ENCODE measurements around the gene ASB14. TPM values are rescaled to one million over a fixed set of nuclear protein-coding genes. Genes with fewer than 3 reads are reported as not detected.

Gene ASB14
- polyA plus RNA-seq, 3 donors, result not detected

DNA sequence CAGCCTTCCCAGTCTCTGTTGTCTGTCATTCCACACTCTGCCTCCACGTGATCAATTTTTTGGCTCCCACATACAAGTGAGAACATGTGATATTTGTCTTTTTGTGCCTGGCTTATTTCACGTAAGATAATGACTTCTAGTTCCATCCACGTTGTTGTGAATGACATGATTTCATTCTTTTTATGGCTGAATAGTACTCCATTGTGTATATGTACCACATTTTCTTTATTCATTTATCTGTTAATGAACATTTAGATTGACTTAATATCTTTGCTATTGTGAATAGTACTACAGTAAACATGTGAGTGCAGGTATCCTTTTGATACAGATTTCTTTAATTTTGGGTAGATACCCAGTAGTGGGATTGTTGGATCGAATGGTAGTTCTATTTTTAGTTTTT, 31.4 kb downstream of the ASB14 start:
- Histone ChIP-seq H3K36me3 (replicated peaks in 1 of 2; ENCODE audit: control insufficient read depth in 1 of 2, insufficient read depth in 2 of 2, low read length in 2 of 2) (peaks cover 78 to 96% of the 10 kb centered on the region in 2 donors), H3K27me3 (ENCODE audit: control insufficient read depth in 2 of 2, insufficient read depth in 2 of 2, low read length in 2 of 2) (no peaks in the 10 kb centered on the region), H2AFZ (ENCODE audit: insufficient read depth, low read depth, low read length, poor library complexity, severe bottlenecking) (no peak overlapping the region), H3K4me2 (replicated peaks; ENCODE audit: extremely low read depth, low read length, poor library complexity, severe bottlenecking) (no peak overlapping the region), H3K9ac (ENCODE audit: insufficient read depth, low read length, poor library complexity, severe bottlenecking) (no peak overlapping the region), H3K9me3 (replicated peaks in 1 of 2; ENCODE audit: control insufficient read depth in 1 of 2, insufficient read depth in 1 of 2, low read length in 2 of 2) (no peaks in the 10 kb centered on the region), H3K4me1 (ENCODE audit: control insufficient read depth in 1 of 2, insufficient read depth in 2 of 2, low read length in 2 of 2) (no peaks in the 10 kb centered on the region), H3K4me3 (replicated peaks in 1 of 3; ENCODE audit: low read depth in 2 of 3, low read length in 3 of 3) (no peak overlapping the region), H3K27ac (ENCODE audit: low read depth in 1 of 2, low read length in 2 of 2) (no peak overlapping the region), H3K79me2 (ENCODE audit: insufficient read depth, low read length) (peaks cover 2% of the 10 kb centered on the region), H4K20me1 (ENCODE audit: insufficient read depth, low read length) (no peaks in the 10 kb centered on the region)
- no CpG with 5 or more reads among the region's 4 CpGs for WGBS (ENCODE audit: insufficient coverage)
- H3K9me3 Mint-ChIP-seq, result peaks cover 0 to 16% (median 5%) of the 10 kb centered on the region in 7 donors
- H3K4me3 Mint-ChIP-seq, result no peak overlapping the region
- intact Hi-C loops (cut with micrococcal nuclease), result no loop called here
- no peaks in the 10 kb centered on the region for H3K27me3 Mint-ChIP-seq (ENCODE audit: low read depth in 3 of 3)
- H3K4me1 Mint-ChIP-seq, result no peaks in the 10 kb centered on the region
- peaks cover 75 to 89% of the 10 kb centered on the region in 2 donors for H3K36me3 Mint-ChIP-seq
- no peak overlapping the region for H3K27ac Mint-ChIP-seq
- no peak for DNase-seq
- TF ChIP-seq, protein P1, sequence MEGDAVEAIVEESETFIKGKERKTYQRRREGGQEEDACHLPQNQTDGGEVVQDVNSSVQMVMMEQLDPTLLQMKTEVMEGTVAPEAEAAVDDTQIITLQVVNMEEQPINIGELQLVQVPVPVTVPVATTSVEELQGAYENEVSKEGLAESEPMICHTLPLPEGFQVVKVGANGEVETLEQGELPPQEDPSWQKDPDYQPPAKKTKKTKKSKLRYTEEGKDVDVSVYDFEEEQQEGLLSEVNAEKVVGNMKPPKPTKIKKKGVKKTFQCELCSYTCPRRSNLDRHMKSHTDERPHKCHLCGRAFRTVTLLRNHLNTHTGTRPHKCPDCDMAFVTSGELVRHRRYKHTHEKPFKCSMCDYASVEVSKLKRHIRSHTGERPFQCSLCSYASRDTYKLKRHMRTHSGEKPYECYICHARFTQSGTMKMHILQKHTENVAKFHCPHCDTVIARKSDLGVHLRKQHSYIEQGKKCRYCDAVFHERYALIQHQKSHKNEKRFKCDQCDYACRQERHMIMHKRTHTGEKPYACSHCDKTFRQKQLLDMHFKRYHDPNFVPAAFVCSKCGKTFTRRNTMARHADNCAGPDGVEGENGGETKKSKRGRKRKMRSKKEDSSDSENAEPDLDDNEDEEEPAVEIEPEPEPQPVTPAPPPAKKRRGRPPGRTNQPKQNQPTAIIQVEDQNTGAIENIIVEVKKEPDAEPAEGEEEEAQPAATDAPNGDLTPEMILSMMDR (IDR thresholded peaks at IDR 0.05), result no peak

DNA sequence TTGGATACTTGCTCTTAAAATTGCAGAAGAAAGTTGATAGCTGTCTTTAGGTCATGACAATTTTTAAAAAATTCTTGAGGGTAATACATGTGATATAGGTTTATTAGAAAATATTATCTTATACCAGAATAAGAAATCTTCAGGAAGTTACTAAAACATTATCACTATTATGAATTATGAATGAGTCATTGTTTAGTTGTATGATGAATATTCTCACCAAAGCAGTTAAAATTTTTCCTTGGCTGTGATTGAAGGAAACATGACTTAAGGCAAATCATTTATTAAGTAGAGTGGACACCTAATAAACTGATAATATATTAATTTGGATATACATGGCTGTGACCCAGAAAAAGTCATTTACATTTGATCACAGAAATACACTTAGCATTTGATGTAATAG, 34.8 kb downstream of the ASB14 start:
- Histone ChIP-seq H3K27me3 (ENCODE audit: control insufficient read depth in 2 of 2, insufficient read depth in 2 of 2, low read length in 2 of 2) (no peaks in the 10 kb centered on the region), H2AFZ (ENCODE audit: insufficient read depth, low read depth, low read length, poor library complexity, severe bottlenecking) (no peak overlapping the region), H3K79me2 (ENCODE audit: insufficient read depth, low read length) (no peaks in the 10 kb centered on the region), H3K36me3 (replicated peaks in 1 of 2; ENCODE audit: control insufficient read depth in 1 of 2, insufficient read depth in 2 of 2, low read length in 2 of 2) (peaks cover 78 to 92% of the 10 kb centered on the region in 2 donors), H3K4me2 (replicated peaks; ENCODE audit: extremely low read depth, low read length, poor library complexity, severe bottlenecking) (no peak overlapping the region), H3K9ac (ENCODE audit: insufficient read depth, low read length, poor library complexity, severe bottlenecking) (no peak overlapping the region), H4K20me1 (ENCODE audit: insufficient read depth, low read length) (no peaks in the 10 kb centered on the region), H3K9me3 (replicated peaks in 1 of 2; ENCODE audit: control insufficient read depth in 1 of 2, insufficient read depth in 1 of 2, low read length in 2 of 2) (no peaks in the 10 kb centered on the region), H3K27ac (ENCODE audit: low read depth in 1 of 2, low read length in 2 of 2) (no peak overlapping the region), H3K4me3 (replicated peaks in 1 of 3; ENCODE audit: low read depth in 2 of 3, low read length in 3 of 3) (no peak overlapping the region), H3K4me1 (ENCODE audit: control insufficient read depth in 1 of 2, insufficient read depth in 2 of 2, low read length in 2 of 2) (no peaks in the 10 kb centered on the region)
- intact Hi-C loops (cut with micrococcal nuclease), result no loop called here
- DNase-seq, result no peak
- peaks cover 65 to 78% of the 10 kb centered on the region in 2 donors for H3K36me3 Mint-ChIP-seq
- H3K4me1 Mint-ChIP-seq, result no peaks in the 10 kb centered on the region
- TF ChIP-seq, protein P1 (IDR thresholded peaks at IDR 0.05), result no peak
- H3K4me3 Mint-ChIP-seq, result no peak overlapping the region
- peaks cover 0 to 8% (median 5%) of the 10 kb centered on the region in 7 donors for H3K9me3 Mint-ChIP-seq
- no peak overlapping the region for H3K27ac Mint-ChIP-seq
- H3K27me3 Mint-ChIP-seq (ENCODE audit: low read depth in 3 of 3), result no peaks in the 10 kb centered on the region
